SU-DHL-6 (cell line): ENCODE measurements around the gene LACRT.
A peak's percentile ranks its signal among the peaks of the same experiment; 100 is the strongest.

Experiments
- H2AFZ ChIP-seq: fragments of 200-600 bp; sonication (generic); 2 replicates; pipeline ENCODE4 v1.6.1; 2014; ENCODE audit warnings: low read depth, mild to moderate bottlenecking, moderate library complexity, mixed read lengths, antibody characterized with exemption, low read length; ENCODE audit not compliant: severe bottlenecking
- H3F3A ChIP-seq: fragments of 200-600 bp; shearing (Covaris generic); 2 replicates; pipeline ENCODE4 v1.6.0; 2016; ENCODE audit warnings: antibody characterized with exemption, mild to moderate bottlenecking; ENCODE audit not compliant: insufficient read depth
- H3K27ac ChIP-seq: fragments of 200-600 bp; sonication (generic); 2 replicates; pipeline ENCODE4 v1.5.1; 2016; ENCODE audit warnings: low read depth, mild to moderate bottlenecking, low read length, moderate library complexity, mixed read lengths
- H3K27me3 ChIP-seq: fragments of 200-600 bp; sonication (generic), shearing (Covaris generic); 2 replicates; pipeline ENCODE4 v1.6.0; 2014; ENCODE audit warnings: mild to moderate bottlenecking, low read length
- H3K36me3 ChIP-seq: fragments of 200-600 bp; sonication (generic); 2 replicates; pipeline ENCODE4 v1.6.1; 2014; ENCODE audit warnings: mild to moderate bottlenecking, low read length, mixed read lengths
- H3K4me2 ChIP-seq: fragments of 300-600, 200-600 bp; shearing (Covaris generic), sonication (generic); 2 replicates; pipeline ENCODE4 v1.6.0; 2014; ENCODE audit warnings: low read length, low read depth, mild to moderate bottlenecking; ENCODE audit not compliant: poor library complexity, severe bottlenecking
- H3K4me3 ChIP-seq: fragments of 200-600 bp; sonication (generic); 2 replicates; pipeline ENCODE4 v1.5.1; 2014; ENCODE audit warnings: antibody characterized with exemption, low read length, mild to moderate bottlenecking, mixed read lengths; ENCODE audit not compliant: insufficient read depth, poor library complexity, severe bottlenecking
- H3K79me2 ChIP-seq: fragments of 200-600 bp; sonication (generic); 2 replicates; pipeline ENCODE4 v1.6.1; 2014; ENCODE audit warnings: mild to moderate bottlenecking, low read length, moderate library complexity; ENCODE audit not compliant: insufficient read depth
- H3K9ac ChIP-seq: fragments of 200-600 bp; sonication (generic); 2 replicates; pipeline ENCODE4 v1.7.0; 2014; ENCODE audit warnings: mild to moderate bottlenecking, low read length
- H3K9me2 ChIP-seq: fragments of 200-600 bp; sonication (generic); replicated peaks from 2 replicates; pipeline ENCODE4 v1.6.1; 2014; ENCODE audit warnings: low read length; ENCODE audit not compliant: insufficient read depth
- H3K9me3 ChIP-seq: fragments of 200-600 bp; sonication (generic); 2 replicates; pipeline ENCODE4 v1.6.1; 2014; ENCODE audit warnings: low read length, mixed read lengths; ENCODE audit not compliant: insufficient read depth
- H4K20me1 ChIP-seq: fragments of 200-600 bp; sonication (generic); 2 replicates; pipeline ENCODE4 v1.6.1; 2014; ENCODE audit warnings: low read depth, mild to moderate bottlenecking, antibody characterized with exemption, low read length, moderate library complexity, mixed read lengths
- CTCF ChIP-seq: fragments of 200-600 bp; sonication (generic); IDR thresholded peaks from one replicate; pipeline ENCODE4 v1.5.1; 2017; ENCODE audit warnings: antibody characterized with exemption, mild to moderate bottlenecking, low read length, moderate library complexity; ENCODE audit not compliant: insufficient read depth, poor library complexity, severe bottlenecking
- EZH2phosphoT487 ChIP-seq: fragments of 200-600 bp; sonication (generic), shearing (Covaris generic); conservative IDR thresholded peaks from 2 replicates; pipeline ENCODE4 v1.6.1; 2018; ENCODE audit warnings: mild to moderate bottlenecking, antibody characterized with exemption, low read length, moderate library complexity, mixed read lengths

Gene LACRT

GRCh38 chr12:54634795-54635194 is at the start of gene LACRT:
Gene LACRT (minus strand): TSS chr12:54634895. CDS start chr12:54634841, 54 bp downstream.
- Histone ChIP-seq H3F3A (no peaks in the 10 kb centered on the region), H3K9ac (no peak within 1 kb of the TSS), H4K20me1 (no peaks in the 10 kb centered on the region), H3K4me3 (no peak within 1 kb of the TSS), H3K27me3 (no peaks in the 10 kb centered on the region), H3K9me2 (no peaks in the 10 kb centered on the region), H2AFZ (no peak within 1 kb of the TSS), H3K27ac (no peak within 1 kb of the TSS), H3K79me2 (no peaks in the 10 kb centered on the region), H3K9me3 (no peaks in the 10 kb centered on the region), H3K36me3 (no peaks in the 10 kb centered on the region), H3K4me2 (no peak within 1 kb of the TSS)
- TF ChIP-seq CTCF: no peak
- TF ChIP-seq EZH2phosphoT487: no peak

- H3K4me2 ChIP-seq: no peak overlapping the region
- no peaks in the 10 kb centered on the region for H3K27me3 ChIP-seq
- H3K27ac ChIP-seq: no peak overlapping the region
- no peaks in the 10 kb centered on the region for H3K9me3 ChIP-seq
- no peaks in the 10 kb centered on the region for H3K36me3 ChIP-seq
- no peak overlapping the region for H2AFZ ChIP-seq
- H4K20me1 ChIP-seq: no peaks in the 10 kb centered on the region
- H3K9ac ChIP-seq: no peak overlapping the region
- TF ChIP-seq CTCF (no peak), EZH2phosphoT487 (no peak)
- H3K4me3 ChIP-seq: no peak overlapping the region
- no peaks in the 10 kb centered on the region for H3K9me2 ChIP-seq
- H3K79me2 ChIP-seq: no peaks in the 10 kb centered on the region
- H3F3A ChIP-seq: no peaks in the 10 kb centered on the region
Measured at GRCh38 chr12:54683398-54683797, 48.7 kb upstream of the LACRT start.

GRCh38 chr12:54682674-54683073 is 48.0 kb upstream of the LACRT start:
- no peak overlapping the region for H3K9ac ChIP-seq
- H3K9me3 ChIP-seq: no peaks in the 10 kb centered on the region
- no peak overlapping the region for H3K27ac ChIP-seq
- no peak overlapping the region for H3K4me2 ChIP-seq
- TF ChIP-seq CTCF (no peak), EZH2phosphoT487 (no peak)
- H3K36me3 ChIP-seq: no peaks in the 10 kb centered on the region
- no peak overlapping the region for H2AFZ ChIP-seq
- no peaks in the 10 kb centered on the region for H3F3A ChIP-seq
- no peaks in the 10 kb centered on the region for H4K20me1 ChIP-seq
- no peaks in the 10 kb centered on the region for H3K79me2 ChIP-seq
- H3K4me3 ChIP-seq: no peak overlapping the region
- no peaks in the 10 kb centered on the region for H3K9me2 ChIP-seq
- H3K27me3 ChIP-seq: no peaks in the 10 kb centered on the region

GRCh38 chr12:54680374-54680773 is 45.7 kb upstream of the LACRT start:
- H3K27ac ChIP-seq: no peak overlapping the region
- no peaks in the 10 kb centered on the region for H3K27me3 ChIP-seq
- H3K9ac ChIP-seq: no peak overlapping the region
- H3K36me3 ChIP-seq: no peaks in the 10 kb centered on the region
- no peaks in the 10 kb centered on the region for H4K20me1 ChIP-seq
- no peaks in the 10 kb centered on the region for H3K79me2 ChIP-seq
- H3K4me2 ChIP-seq: no peak overlapping the region
- no peaks in the 10 kb centered on the region for H3K9me3 ChIP-seq
- TF ChIP-seq CTCF: peak; percentile 26
- TF ChIP-seq EZH2phosphoT487: no peak
- no peaks in the 10 kb centered on the region for H3F3A ChIP-seq
- H3K9me2 ChIP-seq: no peaks in the 10 kb centered on the region
- no peak overlapping the region for H2AFZ ChIP-seq
- H3K4me3 ChIP-seq: no peak overlapping the region
